Thyroid gland (tissue), 4 donors: ENCODE results near the gene GSN.

Source experiments
- CTCF ChIP-seq, 6 experiments: fragments of 200-600 bp in 3 of 6; fragments of 450-650 bp in 3 of 6; sonication (generic) in 3 of 6; IDR thresholded peaks; one replicate each; pipeline ENCODE4 v1.5.1; 2016 to 2019; ENCODE audit warnings: antibody characterized with exemption in 6 of 6, mild to moderate bottlenecking in 2 of 6, inconsistent platforms in 1 of 6, moderate library complexity in 1 of 6
- POLR2A ChIP-seq, 2 donors: fragments of 450-650 bp; IDR thresholded peaks; one replicate each; pipeline ENCODE4 v1.6.1; 2017; ENCODE audit warnings: antibody characterized with exemption in 2 of 2, mild to moderate bottlenecking in 2 of 2, moderate library complexity in 1 of 2

DNA sequence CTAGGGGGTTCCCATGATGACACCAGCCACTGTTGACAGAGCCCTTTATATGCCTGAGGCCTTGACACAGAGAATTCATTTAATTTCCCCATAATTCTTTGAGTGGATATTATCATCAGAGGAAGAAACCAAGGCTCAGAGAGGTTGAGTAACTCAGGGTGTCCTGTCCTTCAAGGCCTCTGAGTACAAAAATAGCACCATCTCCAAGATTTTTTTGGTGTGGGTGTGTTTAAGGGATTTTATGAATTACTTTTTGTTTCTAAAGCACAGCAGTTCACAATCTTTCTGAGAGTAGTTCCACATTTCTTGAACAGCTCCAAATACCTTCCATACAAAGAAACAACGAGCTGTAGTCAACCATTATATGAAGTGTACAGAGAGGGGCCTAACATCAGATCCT is 6.2 kb upstream of the GSN start:
- TF ChIP-seq CTCF (IDR thresholded peaks at IDR 0.05) (no peak), POLR2A (IDR thresholded peaks at IDR 0.05) (no peak)
